ENCODE measurements around the gene CFAP157.

The CFAP157 gene

GRCh38 chr9:127689329-127690000 is 17.3 kb upstream of the CFAP157 start:
- no peak for DNase-seq (ENCODE audit: extremely low spot score)
- ChIA-PET CTCF (no interaction called here), POLR2A (interaction anchor here (0.6 kb wide), 1 partner anchor 243 kb away, joined by 3 read pairs; no protein-coding TSS in a partner anchor)
- TF ChIP-seq CTCF (IDR thresholded peaks at IDR 0.05; ENCODE audit: control extremely low read depth, extremely low read depth, low read depth, missing control alignments): no peak

GRCh38 chr9:127690735-127691134 is 16.1 kb upstream of the CFAP157 start:
- ChIA-PET POLR2A (no interaction called here), CTCF (no interaction called here)
- TF ChIP-seq CTCF (IDR thresholded peaks at IDR 0.05; ENCODE audit: control extremely low read depth, extremely low read depth, low read depth, missing control alignments): no peak
- DNase-seq (ENCODE audit: extremely low spot score): no peak

DNA sequence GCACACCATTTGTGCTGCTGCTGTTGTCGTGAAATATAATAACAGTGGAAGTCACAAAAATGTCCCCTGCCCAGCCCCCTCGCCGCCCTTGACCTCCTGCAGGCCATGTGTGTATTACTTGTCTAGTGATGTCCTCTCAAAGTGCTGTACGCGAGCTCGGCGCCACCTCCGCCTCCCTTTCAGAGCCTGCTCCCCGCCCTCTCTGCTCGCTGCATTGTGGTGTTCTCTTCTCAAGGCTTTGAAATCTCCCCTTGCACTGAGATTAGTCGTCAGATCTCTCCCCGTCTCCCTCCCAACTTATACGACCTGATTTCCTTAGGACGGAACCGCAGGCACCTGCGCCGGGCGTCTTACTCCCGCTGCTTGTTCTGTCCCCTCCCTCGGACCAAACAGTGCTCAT is 14.7 kb upstream of the CFAP157 start:
- POLR2A ChIA-PET: no interaction called here
- TF ChIP-seq CTCF (IDR thresholded peaks at IDR 0.05; ENCODE audit: control extremely low read depth, extremely low read depth, low read depth, missing control alignments): no peak
- DNase-seq (ENCODE audit: extremely low spot score): no peak
- CTCF ChIA-PET: interaction anchor here (0.9 to 2.1 kb wide), 3 partner anchors 11 to 43 kb away, joined by 3 to 6 read pairs (median 5); partner anchors contain the start of gene TOR2A

GRCh38 chr9:127693143-127693542 is 13.6 kb upstream of the CFAP157 start:
- ChIA-PET CTCF (interaction anchor here (0.8 to 2.1 kb wide), 3 partner anchors 10 to 1351 kb away, joined by 3 to 5 read pairs (median 3); partner anchors contain the start of gene TOR2A), POLR2A (no interaction called here)
- no peak for DNase-seq (ENCODE audit: extremely low spot score)
- no peak for TF ChIP-seq CTCF (IDR thresholded peaks at IDR 0.05; ENCODE audit: control extremely low read depth, extremely low read depth, low read depth, missing control alignments)

- ChIA-PET POLR2A (no interaction called here), CTCF (interaction anchor here (0.8 to 2.1 kb wide), 2 partner anchors 10 to 1350 kb away, joined by 3 to 5 read pairs; no protein-coding TSS in a partner anchor)
These were observed 13.1 kb upstream of the CFAP157 start for GRCh38 chr9:127693697-127694096.

More at GRCh38 chr9:127693697-127694096, 13.1 kb upstream of the CFAP157 start:
- TF ChIP-seq CTCF (IDR thresholded peaks at IDR 0.05; ENCODE audit: control extremely low read depth, extremely low read depth, low read depth, missing control alignments): no peak
- no peak for DNase-seq (ENCODE audit: extremely low spot score)

Measured in GM10248 (cell line).